T-cell (primary cell): ENCODE results near the gene CPZ. TPM values are rescaled to one million over a fixed set of nuclear protein-coding genes. Genes with fewer than 3 reads are reported as not detected.

Experiments used
- ATAC-seq, 4 experiments: fragments of 200-7000 bp in 3 of 4; fragments of 150-1000 bp in 1 of 4; cut with Tn5 transposase; replicated peaks in 1 of 4; 1 replicate in 3 of 4; 2 replicates in 1 of 4; pipeline ENCODE4 v1.10.0; 2021; ENCODE audit warnings: moderate library complexity in 3 of 4, mild to moderate bottlenecking in 2 of 4, moderate number of reproducible peaks in 1 of 4
- CTCF ChIA-PET, 2 donors: fragments of 300-600 bp; sonication (Branson Sonifier 250); formaldehyde crosslinking; loops; one replicate each; lab custom pipeline; 2022; ENCODE audit warnings: antibody characterized with exemption in 2 of 2; lab: Charles Lee
- POLR2A ChIA-PET, 2 donors: fragments of 300-600 bp; sonication (Branson Sonifier 250); formaldehyde crosslinking; loops; one replicate each; lab custom pipeline; 2022; ENCODE audit warnings: antibody characterized with exemption in 2 of 2; lab: Charles Lee
- DNase-seq, 35 experiments: peaks; one replicate each; pipeline versions ENCODE4 v3.0.0 to v3.0.0-alpha.2; 2013 to 2023
- H3K27ac ChIP-seq: one replicate; pipeline ENCODE4 v1.5.1; 2013; ENCODE audit warnings: low read length
- H3K27me3 ChIP-seq, 2 experiments: replicated peaks in 1 of 2; 1 replicate in 1 of 2; 2 replicates in 1 of 2; pipeline versions ENCODE4 v1.6.1 to v1.7.0; 2013; ENCODE audit warnings: low read length in 1 of 2, mixed read lengths in 1 of 2; ENCODE audit not compliant: control insufficient read depth in 2 of 2, insufficient read depth in 2 of 2; ENCODE audit errors: extremely low read depth in 1 of 2
- H3K36me3 ChIP-seq, 2 donors: 1 replicate in 1 of 2; 2 replicates in 1 of 2; pipeline versions ENCODE4 v1.6.1 to v1.7.0; 2013; ENCODE audit warnings: low read length in 1 of 2; ENCODE audit not compliant: control insufficient read depth in 2 of 2, insufficient read depth in 1 of 2; ENCODE audit errors: extremely low read depth in 1 of 2
- H3K4me1 ChIP-seq, 2 experiments: 1 replicate in 1 of 2; 2 replicates in 1 of 2; pipeline versions ENCODE4 v1.6.1 to v1.7.0; 2013; ENCODE audit warnings: low read length in 2 of 2, mixed read lengths in 1 of 2; ENCODE audit not compliant: insufficient read depth in 2 of 2, control insufficient read depth in 1 of 2; ENCODE audit errors: extremely low read depth in 1 of 2
- H3K4me3 ChIP-seq, 2 donors: 1 replicate in 1 of 2; 2 replicates in 1 of 2; pipeline versions ENCODE4 v1.5.1 to v1.7.0; 2013; ENCODE audit warnings: mild to moderate bottlenecking in 2 of 2, low read length in 1 of 2, moderate library complexity in 1 of 2; ENCODE audit not compliant: control insufficient read depth in 1 of 2; ENCODE audit errors: extremely low read depth in 1 of 2
- H3K9me3 ChIP-seq: 2 replicates; pipeline ENCODE4 v1.7.0; 2013
- H3K27ac Mint-ChIP-seq, 2 donors: one replicate each; pipeline ENCODE4 v1.8.0; 2020 to 2021; ENCODE audit warnings: mild to moderate bottlenecking in 2 of 2, mixed read lengths in 2 of 2
- H3K27me3 Mint-ChIP-seq, 2 donors: one replicate each; pipeline ENCODE4 v1.8.0; 2021 to 2022; ENCODE audit warnings: mixed read lengths in 2 of 2
- H3K36me3 Mint-ChIP-seq: one replicate; pipeline ENCODE4 v1.8.0; 2021; ENCODE audit warnings: mixed read lengths
- H3K4me1 Mint-ChIP-seq, 3 donors: one replicate each; pipeline ENCODE4 v1.8.0; 2020 to 2022; ENCODE audit warnings: mixed read lengths in 3 of 3, mild to moderate bottlenecking in 1 of 3
- H3K4me3 Mint-ChIP-seq, 3 donors: one replicate each; pipeline ENCODE4 v1.8.0; 2020 to 2022; ENCODE audit warnings: mild to moderate bottlenecking in 3 of 3, mixed read lengths in 3 of 3, moderate library complexity in 3 of 3
- H3K9me3 Mint-ChIP-seq, 3 donors: one replicate each; pipeline ENCODE4 v1.8.0; 2020 to 2022; ENCODE audit warnings: mixed read lengths in 3 of 3
- WGBS: methylation state at CpG from one replicate; pipeline ENCODE4 v1.1.5; 2013; ENCODE audit warnings: missing lambda C conversion rate; ENCODE audit not compliant: insufficient coverage; 5-methylcytosine and 5-hydroxymethylcytosine counted together
- total RNA-seq, 35 experiments: library from RNA in 6 of 35; stranded (reverse) in 6 of 35; fragments of 120-200 nt in 1 of 35; gene quantifications; one replicate each; pipeline versions ENCODE4 v1.2.1 to v1.2.4 and lab custom pipeline; 2013 to 2026

CPZ gene
- total RNA-seq, 5 donors from 2014 or later (not counting 1 experiment from before 2014, with no cell fraction given), result 0.18 to 0.32 TPM; not detected in 3

DNA sequence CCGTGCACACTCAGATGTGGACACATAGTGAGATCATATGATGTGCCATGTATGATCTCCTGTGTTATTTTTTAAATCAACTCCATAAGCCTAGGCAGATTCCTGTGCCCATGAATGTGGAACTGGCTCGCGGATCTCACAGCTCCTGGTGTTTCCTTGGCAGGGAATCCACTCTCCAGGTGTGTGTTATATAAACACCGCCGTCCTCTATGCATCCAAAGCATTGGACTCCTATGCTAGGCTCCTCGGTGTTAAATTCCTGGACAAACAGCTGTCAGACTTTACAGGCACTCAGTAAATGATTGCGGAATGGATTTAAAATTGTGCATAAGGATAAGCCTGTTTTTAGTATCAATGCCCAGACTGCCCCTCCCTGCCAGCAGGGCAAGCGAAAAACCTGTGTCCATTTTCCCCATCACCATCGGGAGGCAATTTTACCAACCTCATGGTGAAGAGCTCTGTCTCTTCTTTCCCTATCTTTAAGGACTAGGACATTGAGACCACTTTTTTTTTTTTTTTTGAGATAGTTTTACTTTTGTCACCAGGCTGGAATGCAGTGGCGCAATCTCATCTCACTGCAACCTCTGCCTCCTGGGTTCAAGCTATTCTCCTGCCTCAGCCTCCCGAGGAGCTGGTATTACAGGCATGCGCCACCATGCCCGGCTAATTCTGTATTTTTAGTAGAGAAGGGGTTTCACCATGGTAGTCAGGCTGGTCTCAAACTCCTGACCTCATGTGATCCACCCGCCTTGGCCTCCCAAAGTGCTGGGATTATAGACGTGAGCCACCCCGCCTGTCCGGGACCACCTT, 36.0 kb upstream of the CPZ start:
- POLR2A ChIA-PET, result no interaction called here
- Mint-ChIP-seq H3K4me1 (no peaks in the 10 kb centered on the region), H3K27ac (no peak overlapping the region), H3K36me3 (no peaks in the 10 kb centered on the region), H3K4me3 (no peak overlapping the region), H3K27me3 (peaks cover 0 to 7% of the 10 kb centered on the region in 2 donors), H3K9me3 (no peaks in the 10 kb centered on the region)
- Histone ChIP-seq H3K4me3 (no peak overlapping the region), H3K27ac (no peak overlapping the region), H3K4me1 (no peaks in the 10 kb centered on the region), H3K9me3 (no peaks in the 10 kb centered on the region), H3K27me3 (peaks cover 0 to 32% of the 10 kb centered on the region in 2 experiments), H3K36me3 (no peaks in the 10 kb centered on the region)
- no peak for ATAC-seq
- DNase-seq, result no peak
- CTCF ChIA-PET, result no interaction called here
- 86% methylated on average over 7 of the region's 17 CpGs for WGBS

DNA sequence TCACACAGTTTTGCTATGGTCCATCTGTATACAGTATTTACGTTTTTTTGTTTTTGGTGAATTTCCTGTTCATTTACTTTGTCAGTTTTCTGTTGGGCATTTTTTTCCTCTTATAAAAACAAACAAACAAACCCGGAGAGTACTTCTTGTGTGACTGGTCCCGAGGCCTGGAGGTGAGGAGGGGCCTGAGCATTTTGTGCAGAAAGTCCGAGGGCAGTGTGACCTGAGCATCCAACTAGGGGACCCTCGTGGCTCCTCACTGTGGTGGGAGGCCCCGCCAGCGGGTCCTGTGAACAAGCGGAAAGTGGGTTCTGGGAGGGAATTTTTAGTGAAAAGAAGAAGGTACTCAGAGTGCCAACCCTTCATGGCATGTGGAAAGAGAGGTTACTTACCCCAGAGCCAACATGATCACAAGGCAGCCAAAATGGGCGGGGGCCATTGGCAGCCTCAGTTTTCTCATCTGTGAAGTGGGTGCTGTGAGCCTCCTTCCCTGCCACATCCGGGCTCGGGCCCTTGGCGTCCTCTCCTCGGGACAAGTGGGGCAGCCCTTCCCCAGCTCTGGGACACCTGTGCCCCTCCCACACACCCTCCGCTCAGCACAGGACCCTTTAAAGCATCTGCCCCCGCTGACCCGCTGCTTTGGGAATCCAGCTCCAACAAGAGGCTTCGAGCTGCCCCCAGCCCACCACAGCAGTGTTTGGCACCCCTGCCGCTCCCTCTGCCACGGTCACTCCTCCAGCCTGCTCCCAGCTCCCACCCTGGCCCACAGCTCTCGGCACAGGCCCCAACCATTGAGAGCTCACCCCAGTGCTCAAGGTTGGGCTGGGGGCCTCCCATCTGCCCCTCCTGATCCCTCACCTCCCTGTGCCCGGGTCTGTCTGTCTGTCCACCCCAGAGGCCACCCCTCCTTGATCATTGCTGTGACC, 35.2 kb upstream of the CPZ start:
- Mint-ChIP-seq H3K9me3 (no peaks in the 10 kb centered on the region), H3K4me1 (no peaks in the 10 kb centered on the region), H3K36me3 (no peaks in the 10 kb centered on the region), H3K27me3 (peaks cover 0 to 5% of the 10 kb centered on the region in 2 donors), H3K4me3 (no peak overlapping the region), H3K27ac (no peak overlapping the region)
- Histone ChIP-seq H3K27me3 (peaks cover 0 to 32% of the 10 kb centered on the region in 2 experiments), H3K36me3 (no peaks in the 10 kb centered on the region), H3K4me3 (no peak overlapping the region), H3K27ac (no peak overlapping the region), H3K9me3 (no peaks in the 10 kb centered on the region), H3K4me1 (no peaks in the 10 kb centered on the region)
- ATAC-seq (no peak), DNase-seq (no peak)
- 82% methylated on average over 15 of the region's 21 CpGs for WGBS
- ChIA-PET POLR2A (no interaction called here), CTCF (no interaction called here)

- Mint-ChIP-seq H3K27ac (no peak overlapping the region), H3K4me1 (no peaks in the 10 kb centered on the region), H3K36me3 (no peaks in the 10 kb centered on the region), H3K27me3 (peaks cover 0 to 3% of the 10 kb centered on the region in 2 donors), H3K4me3 (no peak overlapping the region), H3K9me3 (no peaks in the 10 kb centered on the region)
- no peak for DNase-seq
- H3K27me3 ChIP-seq, result peaks cover 0 to 32% of the 10 kb centered on the region in 2 experiments
- ChIA-PET CTCF (no interaction called here), POLR2A (no interaction called here)
- H3K9me3 ChIP-seq, result no peaks in the 10 kb centered on the region
- 88% methylated on average over 18 of the region's 21 CpGs for WGBS
- no peaks in the 10 kb centered on the region for H3K4me1 ChIP-seq
- no peak overlapping the region for H3K27ac ChIP-seq
- no peak overlapping the region for H3K4me3 ChIP-seq
- H3K36me3 ChIP-seq, result no peaks in the 10 kb centered on the region
- no peak for ATAC-seq
Observed at GRCh38 chr4:8558080-8558960, 34.2 kb upstream of the CPZ start.

GRCh38 chr4:8559011-8559410, 33.6 kb upstream of the CPZ start:
- Histone ChIP-seq H3K9me3 (no peaks in the 10 kb centered on the region), H3K27me3 (peaks cover 0 to 32% of the 10 kb centered on the region in 2 experiments), H3K4me1 (no peaks in the 10 kb centered on the region), H3K27ac (no peak overlapping the region), H3K4me3 (no peak overlapping the region), H3K36me3 (no peaks in the 10 kb centered on the region)
- Mint-ChIP-seq H3K36me3 (no peaks in the 10 kb centered on the region), H3K4me1 (no peaks in the 10 kb centered on the region), H3K27ac (no peak overlapping the region), H3K9me3 (no peaks in the 10 kb centered on the region), H3K4me3 (no peak overlapping the region), H3K27me3 (peaks cover 0 to 3% of the 10 kb centered on the region in 2 donors)
- ATAC-seq (no peak), DNase-seq (no peak)
- ChIA-PET POLR2A (no interaction called here), CTCF (no interaction called here)
- 82% methylated on average over 11 of the region's 11 CpGs for WGBS

DNA sequence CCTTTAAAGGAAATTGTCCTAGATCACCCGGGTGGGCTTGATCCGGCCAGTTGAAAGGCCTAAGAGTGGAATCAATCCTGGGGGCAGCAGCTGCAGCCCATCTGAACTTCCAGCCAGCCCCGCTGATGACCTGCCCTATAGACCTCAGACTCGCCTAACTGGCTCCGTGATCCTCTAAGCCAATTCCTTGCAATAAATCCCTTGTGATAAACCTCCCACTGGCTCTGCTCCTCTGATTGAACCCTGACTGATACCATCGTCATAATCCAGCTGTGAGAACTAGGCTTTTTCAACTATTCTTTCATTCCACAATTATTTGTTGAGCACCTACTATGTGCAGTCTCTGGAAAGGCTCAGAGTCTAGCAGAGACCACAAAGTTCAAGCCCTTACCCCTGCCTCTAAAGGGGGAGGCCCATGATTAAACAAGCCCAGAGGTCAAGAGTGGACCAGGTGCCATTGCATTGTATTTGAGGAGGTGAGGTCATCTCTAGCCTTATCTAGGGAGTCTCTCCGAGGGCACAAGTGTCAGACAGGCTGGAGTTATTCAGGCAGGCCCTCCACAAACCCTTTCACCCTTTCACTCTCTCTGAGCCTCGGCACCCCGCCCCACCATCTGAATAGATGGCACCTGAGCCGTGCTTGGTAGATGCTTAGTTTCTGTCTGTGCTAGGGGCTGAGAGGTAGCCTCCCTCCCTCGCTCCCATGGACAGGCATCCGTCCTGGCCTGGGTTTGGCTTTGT, 32.9 kb upstream of the CPZ start:
- Mint-ChIP-seq H3K4me3 (no peak overlapping the region), H3K9me3 (no peaks in the 10 kb centered on the region), H3K27me3 (peaks cover 0 to 3% of the 10 kb centered on the region in 2 donors), H3K4me1 (no peaks in the 10 kb centered on the region), H3K27ac (no peak overlapping the region), H3K36me3 (no peaks in the 10 kb centered on the region)
- Histone ChIP-seq H3K9me3 (no peaks in the 10 kb centered on the region), H3K27me3 (peaks cover 0 to 27% of the 10 kb centered on the region in 2 experiments), H3K4me3 (no peak overlapping the region), H3K36me3 (no peaks in the 10 kb centered on the region), H3K4me1 (no peaks in the 10 kb centered on the region), H3K27ac (no peak overlapping the region)
- ChIA-PET CTCF (no interaction called here), POLR2A (no interaction called here)
- 79% methylated on average over 8 of the region's 12 CpGs for WGBS
- DNase-seq (no peak), ATAC-seq (no peak)
